ENCODE measurements around the gene LAMP5. TPM values are rescaled to one million over a fixed set of nuclear protein-coding genes. Genes with fewer than 3 reads are reported as not detected.

LAMP5 gene
- total RNA-seq, 1 experiment from 2014 or later = not detected

GRCh38 chr20:9551808-9552550, 37.6 kb downstream of the LAMP5 start:
- Histone ChIP-seq H3K9me2 (replicated peaks; ENCODE audit: low read length) (no peaks in the 10 kb centered on the region), H3K9ac (ENCODE audit: low read length) (no peak overlapping the region), H3K79me2 (ENCODE audit: low read length) (no peaks in the 10 kb centered on the region), H3K36me3 (ENCODE audit: low read depth, low read length) (no peaks in the 10 kb centered on the region), H3K27ac (ENCODE audit: low read length) (no peak overlapping the region), H3K4me2 (ENCODE audit: low read length) (no peak overlapping the region), H3K4me1 (ENCODE audit: insufficient read depth, low read length) (peaks cover 31% of the 10 kb centered on the region), H2AFZ (ENCODE audit: low read length) (no peak overlapping the region), H3K27me3 (ENCODE audit: low read length) (no peaks in the 10 kb centered on the region), H3K9me3 (ENCODE audit: low read length) (no peaks in the 10 kb centered on the region), H3F3A (ENCODE audit: low read length, unreplicated experiment) (peaks cover 5% of the 10 kb centered on the region), H3K4me3 (ENCODE audit: low read length) (no peak overlapping the region), H4K20me1 (ENCODE audit: low read length) (no peaks in the 10 kb centered on the region)
- ATAC-seq (no peak), DNase-seq (peak; percentile 24)
- BruUV-seq (replicated peaks) = no TSS peak
- intact Hi-C loops (cut with micrococcal nuclease) = no loop called here
- TF ChIP-seq CTCF (conservative IDR thresholded peaks at IDR 0.05; ENCODE audit: low read depth, low read length) = no peak
- no peak for TF ChIP-seq EZH2phosphoT487 (IDR thresholded peaks at IDR 0.05; ENCODE audit: borderline replicate concordance, low read length)
- no peak for TF ChIP-seq EZH2 (IDR thresholded peaks at IDR 0.05; ENCODE audit: low read length, unreplicated experiment)
- ChIA-PET POLR2A (ENCODE audit: unreplicated experiment) (interaction anchor here (0.7 kb wide), 1 partner anchor 55 kb away, joined by 3 read pairs; no protein-coding TSS in a partner anchor), CTCF (no interaction called here)

- H3K4me2 ChIP-seq (ENCODE audit: low read length) = no peak overlapping the region
- BruUV-seq (replicated peaks) = no TSS peak
- peak; percentile 97 for DNase-seq
- H3K79me2 ChIP-seq (ENCODE audit: low read length) = no peaks in the 10 kb centered on the region
- H3K4me3 ChIP-seq (ENCODE audit: low read length) = no peak overlapping the region
- peaks cover 31% of the 10 kb centered on the region for H3K4me1 ChIP-seq (ENCODE audit: insufficient read depth, low read length)
- H3K36me3 ChIP-seq (ENCODE audit: low read depth, low read length) = no peaks in the 10 kb centered on the region
- ATAC-seq = peak; percentile 99
- POLR2A ChIA-PET (ENCODE audit: unreplicated experiment) = no interaction called here
- H3K27me3 ChIP-seq (ENCODE audit: low read length) = no peaks in the 10 kb centered on the region
- no peaks in the 10 kb centered on the region for H3K9me2 ChIP-seq (replicated peaks; ENCODE audit: low read length)
- no peak overlapping the region for H2AFZ ChIP-seq (ENCODE audit: low read length)
- H3K9me3 ChIP-seq (ENCODE audit: low read length) = no peaks in the 10 kb centered on the region
- CTCF ChIA-PET = interaction anchor here (0.5 kb wide), 1 partner anchor 798 kb away, joined by 3 read pairs; no protein-coding TSS in a partner anchor
- intact Hi-C loops (cut with micrococcal nuclease) = no loop called here
- peaks cover 5% of the 10 kb centered on the region for H3F3A ChIP-seq (ENCODE audit: low read length, unreplicated experiment)
- TF ChIP-seq EZH2 (IDR thresholded peaks at IDR 0.05; ENCODE audit: low read length, unreplicated experiment) (no peak), EZH2phosphoT487 (IDR thresholded peaks at IDR 0.05; ENCODE audit: borderline replicate concordance, low read length) (no peak), CTCF (conservative IDR thresholded peaks at IDR 0.05; ENCODE audit: low read depth, low read length) (no peak)
- H4K20me1 ChIP-seq (ENCODE audit: low read length) = no peaks in the 10 kb centered on the region
- H3K27ac ChIP-seq (ENCODE audit: low read length) = peak overlapping the region; percentile 60
- no peak overlapping the region for H3K9ac ChIP-seq (ENCODE audit: low read length)
These were observed 41.4 kb downstream of the LAMP5 start for GRCh38 chr20:9555781-9556180.

GRCh38 chr20:9557411-9557810, 43.0 kb downstream of the LAMP5 start:
- no peak for ATAC-seq
- Histone ChIP-seq H3K9me3 (ENCODE audit: low read length) (no peaks in the 10 kb centered on the region), H3K36me3 (ENCODE audit: low read depth, low read length) (no peaks in the 10 kb centered on the region), H3F3A (ENCODE audit: low read length, unreplicated experiment) (peaks cover 5% of the 10 kb centered on the region), H3K9me2 (replicated peaks; ENCODE audit: low read length) (no peaks in the 10 kb centered on the region), H3K79me2 (ENCODE audit: low read length) (no peaks in the 10 kb centered on the region), H2AFZ (ENCODE audit: low read length) (no peak overlapping the region), H4K20me1 (ENCODE audit: low read length) (no peaks in the 10 kb centered on the region), H3K4me1 (ENCODE audit: insufficient read depth, low read length) (peaks cover 25% of the 10 kb centered on the region), H3K27me3 (ENCODE audit: low read length) (no peaks in the 10 kb centered on the region), H3K9ac (ENCODE audit: low read length) (no peak overlapping the region), H3K27ac (ENCODE audit: low read length) (no peak overlapping the region), H3K4me2 (ENCODE audit: low read length) (no peak overlapping the region), H3K4me3 (ENCODE audit: low read length) (no peak overlapping the region)
- intact Hi-C loops (cut with micrococcal nuclease) = no loop called here
- ChIA-PET CTCF (no interaction called here), POLR2A (ENCODE audit: unreplicated experiment) (no interaction called here)
- BruUV-seq (replicated peaks) = no TSS peak
- TF ChIP-seq EZH2phosphoT487 (IDR thresholded peaks at IDR 0.05; ENCODE audit: borderline replicate concordance, low read length) = no peak
- no peak for TF ChIP-seq CTCF (conservative IDR thresholded peaks at IDR 0.05; ENCODE audit: low read depth, low read length)
- TF ChIP-seq EZH2 (IDR thresholded peaks at IDR 0.05; ENCODE audit: low read length, unreplicated experiment) = no peak
- no peak for DNase-seq

Measured in PC-3 (cell line).